ENCODE results near the gene DGKG.

The DGKG gene

GRCh38 chr3:186360779-186361178, 1.3 kb downstream of the DGKG start:
- H3K4me3 ChIP-seq (replicated peaks; ENCODE audit: low read depth, low read length) = no peak overlapping the region
- no peak for DNase-seq (ENCODE audit: low read depth)
- no peak for TF ChIP-seq CTCF (IDR thresholded peaks at IDR 0.05; ENCODE audit: low read length, missing control alignments)

- no peak overlapping the region for H3K4me3 ChIP-seq (replicated peaks; ENCODE audit: low read depth, low read length)
- no peak for DNase-seq (ENCODE audit: low read depth)
- no peak for TF ChIP-seq CTCF (IDR thresholded peaks at IDR 0.05; ENCODE audit: low read length, missing control alignments)
Measured at GRCh38 chr3:186359078-186359477, 3.0 kb downstream of the DGKG start.

- DNase-seq (ENCODE audit: low read depth) = no peak
- TF ChIP-seq CTCF (IDR thresholded peaks at IDR 0.05; ENCODE audit: low read length, missing control alignments) = no peak
- H3K4me3 ChIP-seq (replicated peaks; ENCODE audit: low read depth, low read length) = no peak overlapping the region
Measured at GRCh38 chr3:186356152-186356551, 5.9 kb downstream of the DGKG start.

GRCh38 chr3:186354100-186354499, 7.9 kb downstream of the DGKG start:
- no peak for TF ChIP-seq CTCF (IDR thresholded peaks at IDR 0.05; ENCODE audit: low read length, missing control alignments)
- DNase-seq (ENCODE audit: low read depth) = no peak
- no peak overlapping the region for H3K4me3 ChIP-seq (replicated peaks; ENCODE audit: low read depth, low read length)

GRCh38 chr3:186352369-186352768, 9.7 kb downstream of the DGKG start:
- H3K4me3 ChIP-seq (replicated peaks; ENCODE audit: low read depth, low read length) = no peak overlapping the region
- no peak for DNase-seq (ENCODE audit: low read depth)
- no peak for TF ChIP-seq CTCF (IDR thresholded peaks at IDR 0.05; ENCODE audit: low read length, missing control alignments)

GRCh38 chr3:186342197-186342596, 19.8 kb downstream of the DGKG start:
- no peak for TF ChIP-seq CTCF (IDR thresholded peaks at IDR 0.05; ENCODE audit: low read length, missing control alignments)
- H3K4me3 ChIP-seq (replicated peaks; ENCODE audit: low read depth, low read length) = no peak overlapping the region

GRCh38 chr3:186340204-186340603, 21.8 kb downstream of the DGKG start:
- H3K4me3 ChIP-seq (replicated peaks; ENCODE audit: low read depth, low read length) = no peak overlapping the region
- TF ChIP-seq CTCF (IDR thresholded peaks at IDR 0.05; ENCODE audit: low read length, missing control alignments) = no peak
- no peak for DNase-seq (ENCODE audit: low read depth)

More at GRCh38 chr3:186342197-186342596, 19.8 kb downstream of the DGKG start:
- DNase-seq (ENCODE audit: low read depth) = no peak

Data from fibroblast of pulmonary artery (primary cell).